GM18519 (cell line): Measurements from ENCODE around the gene PEX3.
"Not testable (repeated sequence)": the region's sequence is repeated elsewhere in the genome, so short reads cannot be mapped to it uniquely, and the experiment has no call there.

ENCODE experiments used
- ATAC-seq: cut with Tn5 transposase; IDR thresholded peaks from one replicate; pipeline ENCODE4 v1.9.1; 2021; ENCODE audit warnings: mild to moderate bottlenecking, moderate library complexity; ENCODE audit not compliant: unreplicated experiment, low FRiP score

The PEX3 gene

GRCh38 chr6:143441680-143442545, 8.7 kb upstream of the PEX3 start:
- ATAC-seq = no peak

GRCh38 chr6:143443096-143443495, 7.5 kb upstream of the PEX3 start:
- ATAC-seq = no peak

- ATAC-seq = not testable (repeated sequence)
Observed at GRCh38 chr6:143447865-143448264, 2.7 kb upstream of the PEX3 start.

- ATAC-seq = no peak
Observed at GRCh38 chr6:143449082-143449713, 1.4 kb upstream of the PEX3 start.

GRCh38 chr6:143449714-143450452, 722 bp upstream of the PEX3 start:
- no peak for ATAC-seq

GRCh38 chr6:143451531-143451930, 926 bp downstream of the PEX3 start:
- no peak for ATAC-seq

GRCh38 chr6:143457563-143458359, 7.2 kb downstream of the PEX3 start:
- ATAC-seq = no peak

- no peak for ATAC-seq
Observed at GRCh38 chr6:143465546-143465945, 14.9 kb downstream of the PEX3 start.

- no peak for ATAC-seq
Observed at GRCh38 chr6:143468026-143468425, 17.4 kb downstream of the PEX3 start.

- not testable (repeated sequence) for ATAC-seq
Observed at GRCh38 chr6:143468823-143469222, 18.2 kb downstream of the PEX3 start.

- no peak for ATAC-seq
Observed at GRCh38 chr6:143471822-143472221, 21.2 kb downstream of the PEX3 start.

GRCh38 chr6:143476545-143476944, 25.9 kb downstream of the PEX3 start:
- no peak for ATAC-seq

- peak; percentile 48 for ATAC-seq
Observed at GRCh38 chr6:143478479-143479062, 28.0 kb downstream of the PEX3 start.

- ATAC-seq = no peak
Observed at GRCh38 chr6:143482593-143482992, 32.0 kb downstream of the PEX3 start.

- ATAC-seq = no peak
Observed at GRCh38 chr6:143485967-143486366, 35.4 kb downstream of the PEX3 start.

GRCh38 chr6:143486752-143487151, 36.1 kb downstream of the PEX3 start:
- no peak for ATAC-seq

- ATAC-seq = no peak
Observed at GRCh38 chr6:143490244-143490643, 39.6 kb downstream of the PEX3 start.

- ATAC-seq = no peak
Observed at GRCh38 chr6:143490775-143491174, 40.2 kb downstream of the PEX3 start.

GRCh38 chr6:143496974-143497373, 46.4 kb downstream of the PEX3 start:
- no peak for ATAC-seq

GRCh38 chr6:143498428-143498827, 47.8 kb downstream of the PEX3 start:
- ATAC-seq = no peak
